Measurements from ENCODE around the gene SLC22A3. TPM values are rescaled to one million over a fixed set of nuclear protein-coding genes. Genes with fewer than 3 reads are reported as not detected.
A peak's percentile ranks its signal among the peaks of the same experiment; 100 is the strongest.

SLC22A3 gene
- total and polyA plus RNA-seq, 2 of the 13 experiments (the other 11 are each of a cell fraction or from before 2014, with no cell fraction given), result 12.0 to 31.5 TPM

DNA sequence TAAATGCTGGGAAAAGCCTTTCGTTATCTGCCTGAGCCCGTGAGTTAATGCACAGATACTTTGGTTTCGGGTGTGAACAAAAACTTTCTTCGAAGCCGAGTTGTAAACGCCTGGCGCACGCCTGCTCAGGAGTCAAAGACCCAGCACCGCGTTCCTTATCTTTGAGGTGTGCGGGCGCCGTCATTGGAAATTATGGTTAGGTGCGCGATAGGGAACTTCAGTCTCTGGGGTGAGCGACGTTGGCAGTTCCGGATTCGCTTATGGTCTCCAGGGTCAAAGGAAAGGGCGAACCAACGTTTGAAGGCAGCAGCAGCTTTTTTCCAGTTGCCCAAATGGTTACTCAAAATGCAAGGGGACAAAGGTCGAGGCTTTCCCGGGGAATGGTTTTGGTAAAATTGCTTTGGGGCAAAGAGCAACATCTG, 853 bp downstream of the SLC22A3 start (continued):
- no peak for TF ChIP-seq TAF15 (IDR thresholded peaks at IDR 0.05; ENCODE audit: low read depth, low read length, poor library complexity, severe bottlenecking)
- TF ChIP-seq RFXAP (CRISPR knock-in tag; IDR thresholded peaks at IDR 0.05; ENCODE audit: borderline replicate concordance), result peak; percentile 71; the same call in 1 of the 2 replicates
- TF ChIP-seq GATAD2A (CRISPR knock-in tag; IDR thresholded peaks at IDR 0.05), result peak; percentile 65
- TF ChIP-seq FOXJ3 (CRISPR knock-in tag; IDR thresholded peaks at IDR 0.05; ENCODE audit: borderline replicate concordance), result peak; percentile 29; the same call in 1 of the 2 replicates
- TF ChIP-seq ZBTB46 (CRISPR knock-in tag; IDR thresholded peaks at IDR 0.05; ENCODE audit: borderline replicate concordance), result no peak
- TF ChIP-seq ZNF724P (CRISPR knock-in tag; IDR thresholded peaks at IDR 0.05; ENCODE audit: borderline replicate concordance), result no peak; the same call in 1 of the 2 replicates
- no peak; the same call in 1 of the 2 replicates for TF ChIP-seq KAT8 (CRISPR knock-in tag; IDR thresholded peaks at IDR 0.05)
- no peak for TF ChIP-seq ARNTL (CRISPR knock-in tag; IDR thresholded peaks at IDR 0.05)
- peak; percentile 75; the same call in 1 of the 2 replicates for TF ChIP-seq GFI1 (CRISPR knock-in tag; IDR thresholded peaks at IDR 0.05; ENCODE audit: borderline replicate concordance)
- TF ChIP-seq ZNF75D (CRISPR knock-in tag; IDR thresholded peaks at IDR 0.05; ENCODE audit: borderline replicate concordance), result 0 out of 2 replicates have a peak, but pooled peaks have one; percentile 22
- TF ChIP-seq KMT2B (CRISPR knock-in tag; IDR thresholded peaks at IDR 0.05), result peak; percentile 53; the same call in 1 of the 2 replicates
- TF ChIP-seq ZNF280D (CRISPR knock-in tag; IDR thresholded peaks at IDR 0.05), result peak; percentile 68; the same call in 1 of the 2 replicates
- no peak for TF ChIP-seq ZNF557 (CRISPR knock-in tag; IDR thresholded peaks at IDR 0.05)
- TF ChIP-seq ATF2 (CRISPR knock-in tag; IDR thresholded peaks at IDR 0.05), result peak; percentile 40; the same call in 1 of the 2 replicates
- TF ChIP-seq, protein P1, sequence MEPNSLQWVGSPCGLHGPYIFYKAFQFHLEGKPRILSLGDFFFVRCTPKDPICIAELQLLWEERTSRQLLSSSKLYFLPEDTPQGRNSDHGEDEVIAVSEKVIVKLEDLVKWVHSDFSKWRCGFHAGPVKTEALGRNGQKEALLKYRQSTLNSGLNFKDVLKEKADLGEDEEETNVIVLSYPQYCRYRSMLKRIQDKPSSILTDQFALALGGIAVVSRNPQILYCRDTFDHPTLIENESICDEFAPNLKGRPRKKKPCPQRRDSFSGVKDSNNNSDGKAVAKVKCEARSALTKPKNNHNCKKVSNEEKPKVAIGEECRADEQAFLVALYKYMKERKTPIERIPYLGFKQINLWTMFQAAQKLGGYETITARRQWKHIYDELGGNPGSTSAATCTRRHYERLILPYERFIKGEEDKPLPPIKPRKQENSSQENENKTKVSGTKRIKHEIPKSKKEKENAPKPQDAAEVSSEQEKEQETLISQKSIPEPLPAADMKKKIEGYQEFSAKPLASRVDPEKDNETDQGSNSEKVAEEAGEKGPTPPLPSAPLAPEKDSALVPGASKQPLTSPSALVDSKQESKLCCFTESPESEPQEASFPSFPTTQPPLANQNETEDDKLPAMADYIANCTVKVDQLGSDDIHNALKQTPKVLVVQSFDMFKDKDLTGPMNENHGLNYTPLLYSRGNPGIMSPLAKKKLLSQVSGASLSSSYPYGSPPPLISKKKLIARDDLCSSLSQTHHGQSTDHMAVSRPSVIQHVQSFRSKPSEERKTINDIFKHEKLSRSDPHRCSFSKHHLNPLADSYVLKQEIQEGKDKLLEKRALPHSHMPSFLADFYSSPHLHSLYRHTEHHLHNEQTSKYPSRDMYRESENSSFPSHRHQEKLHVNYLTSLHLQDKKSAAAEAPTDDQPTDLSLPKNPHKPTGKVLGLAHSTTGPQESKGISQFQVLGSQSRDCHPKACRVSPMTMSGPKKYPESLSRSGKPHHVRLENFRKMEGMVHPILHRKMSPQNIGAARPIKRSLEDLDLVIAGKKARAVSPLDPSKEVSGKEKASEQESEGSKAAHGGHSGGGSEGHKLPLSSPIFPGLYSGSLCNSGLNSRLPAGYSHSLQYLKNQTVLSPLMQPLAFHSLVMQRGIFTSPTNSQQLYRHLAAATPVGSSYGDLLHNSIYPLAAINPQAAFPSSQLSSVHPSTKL (CRISPR knock-in tag; IDR thresholded peaks at IDR 0.05), result no peak
- no peak for TF ChIP-seq KDM4B (CRISPR knock-in tag; IDR thresholded peaks at IDR 0.05)

Data from HepG2 (cell line).